Smooth muscle cell (in vitro differentiated cells): ENCODE measurements around the gene FUCA2. TPM values are rescaled to one million over a fixed set of nuclear protein-coding genes. Genes with fewer than 3 reads are reported as not detected.

ENCODE experiments used
- DNase-seq: peaks from one replicate; lab custom pipeline; 2025; ENCODE audit not compliant: unreplicated experiment; lab: John Stamatoyannopoulos, UW
- H2AFZ ChIP-seq: fragments of 200-600 bp; sonication (generic); 2 replicates; pipeline ENCODE4 v1.6.0; 2016; ENCODE audit warnings: antibody characterized with exemption, low read depth, mild to moderate bottlenecking
- H3F3A ChIP-seq: fragments of 200-600 bp; sonication (generic); 2 replicates; pipeline ENCODE4 v1.6.0; 2017; ENCODE audit warnings: antibody characterized with exemption, low read depth
- H3K27ac ChIP-seq: fragments of 200-600 bp; sonication (generic); 2 replicates; pipeline ENCODE4 v1.5.1; 2016; ENCODE audit warnings: low read depth, mild to moderate bottlenecking
- H3K27me3 ChIP-seq: fragments of 200-600 bp; sonication (generic); 2 replicates; pipeline ENCODE4 v1.6.1; 2016; ENCODE audit warnings: low read depth, mild to moderate bottlenecking
- H3K36me3 ChIP-seq: fragments of 200-600 bp; sonication (generic); 2 replicates; pipeline ENCODE4 v1.5.1; 2016; ENCODE audit warnings: low read depth
- H3K4me1 ChIP-seq: fragments of 200-600 bp; sonication (generic); 2 replicates; pipeline ENCODE4 v1.5.1; 2016; ENCODE audit warnings: low read depth
- H3K4me2 ChIP-seq: fragments of 200-600 bp; sonication (generic); 2 replicates; pipeline ENCODE4 v1.6.0; 2016; ENCODE audit warnings: mild to moderate bottlenecking
- H3K4me3 ChIP-seq: fragments of 200-600 bp; sonication (generic); 2 replicates; pipeline ENCODE4 v1.5.1; 2016; ENCODE audit warnings: mild to moderate bottlenecking
- H3K79me2 ChIP-seq: fragments of 200-600 bp; sonication (generic); 2 replicates; pipeline ENCODE4 v1.6.0; 2016; ENCODE audit warnings: low read depth, mild to moderate bottlenecking
- H3K9ac ChIP-seq: fragments of 200-600 bp; sonication (generic); 2 replicates; pipeline ENCODE4 v1.6.0; 2016; ENCODE audit warnings: low read depth
- H3K9me3 ChIP-seq: fragments of 200-600 bp; sonication (generic); replicated peaks from 2 replicates; pipeline ENCODE4 v1.5.1; 2016; ENCODE audit warnings: low read depth
- H4K20me1 ChIP-seq: fragments of 200-600 bp; sonication (generic); 2 replicates; pipeline ENCODE4 v1.6.0; 2016; ENCODE audit warnings: low read depth
- WGBS: methylation state at CpG from one replicate; pipeline ENCODE4 v1.1.7; 2016; ENCODE audit warnings: low lambda C conversion rate; 5-methylcytosine and 5-hydroxymethylcytosine counted together
- polyA plus RNA-seq: library from polyadenylated mRNA; unstranded; fragments of >200 nt; fragmentation: Nextera tagmentation; extraction: Ambion mirVana; gene quantifications from 2 replicates; pipeline ENCODE4 v1.2.1, GENCODE V29; 2016
- total RNA-seq: library from RNA; depleted of rRNA; stranded (reverse); fragments of >200 nt; gene quantifications from 2 replicates; pipeline ENCODE4 v1.2.3, GENCODE V29; 2014
- TF ChIP-seq, protein P1 (sequence below): fragments of 200-600 bp; sonication (generic); IDR thresholded peaks from 2 replicates; pipeline ENCODE4 v1.5.1; 2017; ENCODE audit warnings: borderline replicate concordance, mild to moderate bottlenecking, antibody characterized with exemption; ENCODE audit not compliant: insufficient read depth, poor library complexity, severe bottlenecking

Gene FUCA2
- total and polyA plus RNA-seq, 2 experiments from 2014 or later = 42.7 to 82.5 TPM

DNA sequence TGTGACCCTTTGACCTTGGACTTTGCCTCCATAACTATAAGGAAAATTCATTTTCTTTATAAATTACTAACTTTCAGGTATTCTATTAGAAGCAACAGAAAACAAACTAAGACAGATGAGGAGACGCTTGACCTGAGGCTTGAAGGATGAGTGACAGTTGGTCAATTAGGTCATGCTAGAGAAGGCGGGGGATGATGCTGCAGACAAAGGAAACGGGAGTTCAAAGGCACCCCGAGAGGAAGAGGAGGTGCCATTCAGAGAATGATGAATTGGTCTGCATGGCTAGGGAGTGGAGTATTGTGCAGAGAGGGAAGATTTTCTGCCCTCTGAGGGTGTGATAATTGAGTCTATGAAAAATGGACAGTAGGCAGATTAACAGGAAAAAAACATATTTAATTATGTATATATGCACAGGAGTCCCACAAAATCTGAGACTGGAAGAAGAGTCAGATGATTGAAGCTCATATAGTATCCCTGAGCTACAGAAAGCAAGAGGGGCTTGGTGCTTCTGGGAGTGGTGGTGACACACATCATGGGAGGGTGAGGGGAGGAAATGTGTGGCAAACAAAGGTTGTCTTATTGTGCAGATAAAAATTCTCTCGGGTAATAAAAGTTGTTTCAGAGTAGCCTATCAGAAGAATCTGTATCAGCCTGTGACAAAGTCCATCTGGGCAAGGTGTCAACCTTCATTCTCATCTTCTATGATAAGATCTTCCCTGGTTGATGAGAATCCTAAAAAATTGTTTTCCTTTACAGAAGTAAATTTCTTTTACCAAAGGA is 20.4 kb upstream of the FUCA2 start:
- H3K4me1 ChIP-seq = no peaks in the 10 kb centered on the region
- TF ChIP-seq, protein P1, sequence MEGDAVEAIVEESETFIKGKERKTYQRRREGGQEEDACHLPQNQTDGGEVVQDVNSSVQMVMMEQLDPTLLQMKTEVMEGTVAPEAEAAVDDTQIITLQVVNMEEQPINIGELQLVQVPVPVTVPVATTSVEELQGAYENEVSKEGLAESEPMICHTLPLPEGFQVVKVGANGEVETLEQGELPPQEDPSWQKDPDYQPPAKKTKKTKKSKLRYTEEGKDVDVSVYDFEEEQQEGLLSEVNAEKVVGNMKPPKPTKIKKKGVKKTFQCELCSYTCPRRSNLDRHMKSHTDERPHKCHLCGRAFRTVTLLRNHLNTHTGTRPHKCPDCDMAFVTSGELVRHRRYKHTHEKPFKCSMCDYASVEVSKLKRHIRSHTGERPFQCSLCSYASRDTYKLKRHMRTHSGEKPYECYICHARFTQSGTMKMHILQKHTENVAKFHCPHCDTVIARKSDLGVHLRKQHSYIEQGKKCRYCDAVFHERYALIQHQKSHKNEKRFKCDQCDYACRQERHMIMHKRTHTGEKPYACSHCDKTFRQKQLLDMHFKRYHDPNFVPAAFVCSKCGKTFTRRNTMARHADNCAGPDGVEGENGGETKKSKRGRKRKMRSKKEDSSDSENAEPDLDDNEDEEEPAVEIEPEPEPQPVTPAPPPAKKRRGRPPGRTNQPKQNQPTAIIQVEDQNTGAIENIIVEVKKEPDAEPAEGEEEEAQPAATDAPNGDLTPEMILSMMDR = no peak
- no peak for DNase-seq
- H3K79me2 ChIP-seq = no peaks in the 10 kb centered on the region
- no peaks in the 10 kb centered on the region for H3K9me3 ChIP-seq
- no peaks in the 10 kb centered on the region for H4K20me1 ChIP-seq
- H3K9ac ChIP-seq = no peak overlapping the region
- H3K36me3 ChIP-seq = no peaks in the 10 kb centered on the region
- no peaks in the 10 kb centered on the region for H3F3A ChIP-seq
- H3K27ac ChIP-seq = no peak overlapping the region
- H3K4me3 ChIP-seq = no peak overlapping the region
- WGBS = 83% methylated on average over 5 of the region's 5 CpGs
- H3K4me2 ChIP-seq = no peak overlapping the region
- no peak overlapping the region for H2AFZ ChIP-seq
- H3K27me3 ChIP-seq = peaks cover 56% of the 10 kb centered on the region

DNA sequence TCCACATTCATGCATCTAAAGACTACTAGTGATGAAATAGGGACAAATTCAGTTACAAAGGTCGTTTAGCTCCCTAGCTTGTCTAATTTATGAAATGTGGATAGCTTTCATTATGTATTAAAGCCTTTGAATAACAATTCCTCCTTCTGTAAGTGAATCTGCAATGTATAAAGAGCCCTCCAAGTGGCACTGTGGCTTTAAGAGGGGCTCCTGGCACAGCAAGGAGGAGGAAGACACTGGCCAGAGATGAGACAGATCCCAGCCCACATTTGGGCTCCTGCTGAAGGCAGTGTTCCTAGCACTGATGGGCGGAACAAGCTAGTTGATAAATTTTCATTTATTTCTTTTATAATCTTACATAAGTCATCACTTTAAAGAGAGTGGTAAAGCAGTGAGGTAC is 17.6 kb upstream of the FUCA2 start:
- no peak overlapping the region for H2AFZ ChIP-seq
- no peak overlapping the region for H3K27ac ChIP-seq
- H3K4me3 ChIP-seq = no peak overlapping the region
- H3K9me3 ChIP-seq = no peaks in the 10 kb centered on the region
- no peaks in the 10 kb centered on the region for H3K36me3 ChIP-seq
- WGBS = 62% methylated on average over 2 of the region's 2 CpGs
- peaks cover 32% of the 10 kb centered on the region for H3K27me3 ChIP-seq
- H3K9ac ChIP-seq = no peak overlapping the region
- no peaks in the 10 kb centered on the region for H3K4me1 ChIP-seq
- no peak for DNase-seq
- no peaks in the 10 kb centered on the region for H3K79me2 ChIP-seq
- TF ChIP-seq, protein P1 = no peak
- H3K4me2 ChIP-seq = no peak overlapping the region
- H4K20me1 ChIP-seq = no peaks in the 10 kb centered on the region
- no peaks in the 10 kb centered on the region for H3F3A ChIP-seq

DNA sequence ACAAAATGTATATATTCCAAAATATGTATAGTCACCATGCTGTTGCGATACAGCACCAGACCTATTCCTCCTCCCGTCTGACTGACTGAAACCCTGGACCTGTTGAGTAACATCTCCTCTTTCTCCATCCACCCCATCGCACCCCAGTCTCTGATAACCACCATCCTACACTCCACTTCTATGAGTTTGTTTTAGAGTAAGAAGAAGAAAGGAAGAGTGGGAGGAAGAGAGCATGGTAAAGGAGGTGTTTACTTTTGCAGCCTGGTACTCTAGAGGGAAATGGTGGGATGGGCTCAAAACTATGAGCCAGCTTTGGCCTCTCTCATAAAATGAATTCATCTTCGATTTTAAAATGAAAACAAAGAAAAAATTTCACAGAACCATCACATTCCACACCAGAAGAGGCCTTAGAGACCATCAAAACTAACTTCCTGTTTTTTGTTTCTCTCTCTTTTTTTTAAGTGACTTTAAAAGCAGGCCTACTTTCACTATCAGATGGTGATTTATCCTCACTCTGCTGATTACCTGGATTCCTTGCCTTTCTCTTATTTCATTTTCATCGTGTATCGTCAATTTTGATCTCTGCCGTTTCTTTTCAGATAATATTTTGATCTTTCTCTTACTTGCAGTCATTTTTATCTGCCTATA is 16.8 kb upstream of the FUCA2 start:
- no peaks in the 10 kb centered on the region for H3K79me2 ChIP-seq
- WGBS = 88% methylated on average over 7 of the region's 7 CpGs
- no peaks in the 10 kb centered on the region for H4K20me1 ChIP-seq
- H3K4me2 ChIP-seq = no peak overlapping the region
- no peak for DNase-seq
- no peak overlapping the region for H3K4me3 ChIP-seq
- H3F3A ChIP-seq = no peaks in the 10 kb centered on the region
- peaks cover 25% of the 10 kb centered on the region for H3K27me3 ChIP-seq
- H3K9me3 ChIP-seq = no peaks in the 10 kb centered on the region
- H3K36me3 ChIP-seq = no peaks in the 10 kb centered on the region
- H3K9ac ChIP-seq = no peak overlapping the region
- no peaks in the 10 kb centered on the region for H3K4me1 ChIP-seq
- no peak overlapping the region for H2AFZ ChIP-seq
- no peak overlapping the region for H3K27ac ChIP-seq
- TF ChIP-seq, protein P1 = no peak
